Dermis microvascular lymphatic vessel endothelial cell (primary cell): ENCODE data around the gene MEPE. TPM values are rescaled to one million over a fixed set of nuclear protein-coding genes. Genes with fewer than 3 reads are reported as not detected.

Source experiments
- DNase-seq, 2 donors: peaks; one replicate each; pipeline versions ENCODE4 v3.0.0 to v3.0.0-alpha.2; 2010; ENCODE audit warnings: low read depth in 2 of 2
- total RNA-seq: library from RNA; depleted of rRNA; stranded (reverse); fragments of >200 nt; gene quantifications from 2 replicates; pipeline ENCODE4 v1.2.1, GENCODE V29; 2014

MEPE gene
- total RNA-seq, result not detected in 2 replicates

- DNase-seq, result no peak
These were observed at the start of gene MEPE for GRCh38 chr4:87832669-87833068. Gene MEPE, plus strand, starts transcription at chr4:87832969. Its CDS starts 1,746 bp downstream, at chr4:87834715.

- no peak for DNase-seq
These were observed 49.0 kb upstream of the MEPE start for GRCh38 chr4:87783781-87784180.

GRCh38 chr4:87785731-87786509 lies 46.8 kb upstream of the MEPE start:
- no peak for DNase-seq

GRCh38 chr4:87799301-87800113 lies 33.3 kb upstream of the MEPE start, which contains the start of gene IBSP:
Gene IBSP, plus strand, starts transcription at chr4:87799554. Its CDS starts 2,808 bp downstream, at chr4:87802362.
- DNase-seq, result no peak

GRCh38 chr4:87802858-87803257 lies 29.9 kb upstream of the MEPE start:
- no peak for DNase-seq

GRCh38 chr4:87803421-87803820 lies 29.3 kb upstream of the MEPE start:
- no peak for DNase-seq

GRCh38 chr4:87804871-87805270 lies 27.9 kb upstream of the MEPE start:
- DNase-seq, result no peak

- DNase-seq, result no peak
These were observed 26.8 kb upstream of the MEPE start for GRCh38 chr4:87805971-87806370.

GRCh38 chr4:87806520-87806919 lies 26.2 kb upstream of the MEPE start:
- no peak for DNase-seq

- DNase-seq, result no peak
These were observed 25.4 kb upstream of the MEPE start for GRCh38 chr4:87807402-87807801.

- no peak for DNase-seq
These were observed 20.8 kb upstream of the MEPE start for GRCh38 chr4:87811977-87812376.

GRCh38 chr4:87819281-87819919 lies 13.4 kb upstream of the MEPE start:
- peak in 1 of 2 donors; percentile 18 for DNase-seq

- DNase-seq, result no peak
These were observed 9.6 kb upstream of the MEPE start for GRCh38 chr4:87823200-87823599.

GRCh38 chr4:87823724-87824123 lies 9.0 kb upstream of the MEPE start:
- DNase-seq, result no peak

GRCh38 chr4:87824352-87824751 lies 8.4 kb upstream of the MEPE start:
- no peak for DNase-seq

GRCh38 chr4:87834401-87834800 lies 1.6 kb downstream of the MEPE start:
- no peak for DNase-seq

GRCh38 chr4:87835197-87835596 lies 2.4 kb downstream of the MEPE start:
- no peak for DNase-seq

- no peak for DNase-seq
These were observed 3.0 kb downstream of the MEPE start for GRCh38 chr4:87835743-87836142.

- no peak for DNase-seq
These were observed 5.4 kb downstream of the MEPE start for GRCh38 chr4:87838205-87838604.

GRCh38 chr4:87838890-87839591 lies 6.3 kb downstream of the MEPE start:
- DNase-seq, result peak; percentile 10 to 44

GRCh38 chr4:87839592-87839946 lies 6.8 kb downstream of the MEPE start:
- DNase-seq, result no peak

GRCh38 chr4:87840149-87840548 lies 7.4 kb downstream of the MEPE start:
- DNase-seq, result no peak
